GM12891 (cell line): ENCODE results near the gene CRTC2.

Source experiments
- DNase-seq: peaks from one replicate; pipeline ENCODE4 v3.0.0; 2011; ENCODE audit warnings: low spot score; ENCODE audit not compliant: insufficient read length
- FAIRE-seq: peaks from 2 replicates; lab custom pipeline; 2011; peaks lifted over from hg19 to GRCh38; lab: Jason Lieb, UNC
- PAX5 ChIP-seq: IDR thresholded peaks from 2 replicates; pipeline ENCODE4 v1.6.1; 2011; ENCODE audit warnings: low read length, moderate library complexity, mild to moderate bottlenecking; ENCODE audit not compliant: insufficient read depth, severe bottlenecking
- POLR2A ChIP-seq: IDR thresholded peaks from 2 replicates; pipeline ENCODE4 v1.6.1; 2011; ENCODE audit warnings: low read depth, low read length, control low read depth
- POLR2AphosphoS5 ChIP-seq: IDR thresholded peaks from 2 replicates; pipeline ENCODE4 v1.6.1; 2011; ENCODE audit warnings: low read depth, low read length, control low read depth
- POU2F2 ChIP-seq: IDR thresholded peaks from 2 replicates; pipeline ENCODE4 v1.6.1; 2011; ENCODE audit warnings: low read depth, mild to moderate bottlenecking, control low read depth, low read length, moderate library complexity
- SPI1 ChIP-seq: IDR thresholded peaks from 2 replicates; pipeline ENCODE4 v1.6.1; 2011; ENCODE audit warnings: low read depth, low read length, control low read depth
- TAF1 ChIP-seq: IDR thresholded peaks from 2 replicates; pipeline ENCODE4 v1.6.1; 2011; ENCODE audit warnings: low read depth, low read length, control low read depth

The CRTC2 gene

DNA sequence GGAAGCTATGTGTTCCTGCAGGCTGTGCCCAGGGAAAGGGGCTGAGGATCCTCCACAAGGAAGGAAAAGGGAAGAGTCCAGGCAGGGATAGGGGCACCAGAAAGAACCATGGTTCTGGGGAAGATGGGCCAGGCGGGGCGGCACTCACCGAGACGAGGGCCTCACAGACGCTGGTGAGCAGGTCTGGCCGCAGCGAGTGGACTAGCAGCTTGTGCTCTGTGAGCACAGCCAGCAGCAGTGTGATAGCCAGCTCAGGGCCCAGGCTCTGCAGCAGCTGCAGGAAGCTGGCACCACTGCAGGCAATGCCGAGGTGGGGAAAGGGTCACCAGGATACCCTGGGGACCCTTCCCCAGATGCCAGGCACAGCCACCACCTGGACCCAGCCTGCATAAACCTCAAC lies 17.7 kb downstream of the CRTC2 start:
- no peak for TF ChIP-seq POU2F2
- no peak for TF ChIP-seq PAX5
- no peak for TF ChIP-seq SPI1
- no peak for TF ChIP-seq TAF1
- TF ChIP-seq POLR2A = no peak
- DNase-seq = no peak
- FAIRE-seq = no peak

DNA sequence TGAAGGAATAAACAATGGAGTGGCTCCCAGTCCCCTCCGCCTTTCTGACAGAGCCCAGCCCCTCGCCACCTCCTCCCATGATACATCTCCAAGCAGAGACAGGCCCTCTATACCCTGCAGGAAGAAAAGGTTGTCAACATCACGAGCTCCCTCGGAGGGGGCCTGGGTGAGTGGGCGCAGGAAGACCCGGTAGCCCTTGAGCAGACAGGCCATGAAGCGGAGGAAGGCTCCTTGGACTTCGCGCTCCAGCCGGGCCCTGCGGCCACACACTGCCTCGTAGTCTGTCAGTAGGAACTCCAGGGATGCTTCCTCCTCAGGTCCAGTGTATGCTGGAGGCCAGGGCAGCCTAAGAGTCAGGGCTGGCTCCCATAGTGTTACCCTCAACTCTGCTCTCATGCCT lies 18.9 kb downstream of the CRTC2 start:
- TF ChIP-seq POLR2AphosphoS5 (no peak), POLR2A (no peak), PAX5 (no peak), TAF1 (no peak), SPI1 (no peak), POU2F2 (no peak)
- FAIRE-seq = no peak
- no peak for DNase-seq

DNA sequence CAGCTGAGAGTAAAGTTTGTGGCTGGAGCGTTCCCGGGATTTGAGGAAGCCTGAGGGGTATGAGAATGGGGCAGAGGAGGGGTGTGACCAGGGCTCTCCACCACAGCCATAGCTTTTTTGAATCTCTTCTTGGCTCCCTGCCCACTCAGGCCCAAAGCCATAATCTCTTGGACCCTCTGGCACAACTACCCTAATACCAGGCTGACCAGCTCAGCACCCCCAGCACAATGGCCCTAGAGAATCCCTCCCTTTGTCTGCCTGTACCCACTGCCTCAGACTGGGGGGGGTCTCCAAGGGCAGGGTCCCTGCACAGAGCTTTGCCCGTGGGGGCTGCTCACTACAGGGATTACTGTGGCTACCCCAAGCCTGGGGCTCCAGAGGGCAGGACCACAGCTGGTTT lies 19.4 kb downstream of the CRTC2 start:
- no peak for DNase-seq
- no peak for FAIRE-seq
- TF ChIP-seq POLR2A (no peak), POU2F2 (no peak), SPI1 (no peak), TAF1 (no peak)

DNA sequence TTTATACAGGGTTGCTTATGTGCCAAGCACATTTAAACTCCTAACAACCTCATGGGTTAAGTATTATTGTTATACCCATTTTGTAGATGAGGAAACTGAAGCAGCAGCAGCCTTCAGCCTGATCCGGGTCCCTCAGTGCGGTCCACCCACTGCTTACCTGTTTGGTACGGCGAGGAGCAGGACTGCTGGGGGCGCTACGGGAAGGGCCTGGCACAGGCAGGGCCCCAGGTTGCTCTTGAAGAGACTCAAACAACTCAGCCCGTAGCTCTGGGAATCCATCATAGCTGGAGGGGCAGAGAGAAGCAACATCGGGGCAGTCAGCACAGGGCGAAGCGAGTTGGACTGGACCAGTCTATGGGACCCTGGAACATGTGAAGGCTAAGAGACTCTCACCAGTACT lies 21.1 kb downstream of the CRTC2 start:
- FAIRE-seq (no peak), DNase-seq (no peak)
- TF ChIP-seq SPI1 (no peak), TAF1 (no peak), POU2F2 (no peak), POLR2A (no peak), POLR2AphosphoS5 (no peak), PAX5 (no peak)

DNA sequence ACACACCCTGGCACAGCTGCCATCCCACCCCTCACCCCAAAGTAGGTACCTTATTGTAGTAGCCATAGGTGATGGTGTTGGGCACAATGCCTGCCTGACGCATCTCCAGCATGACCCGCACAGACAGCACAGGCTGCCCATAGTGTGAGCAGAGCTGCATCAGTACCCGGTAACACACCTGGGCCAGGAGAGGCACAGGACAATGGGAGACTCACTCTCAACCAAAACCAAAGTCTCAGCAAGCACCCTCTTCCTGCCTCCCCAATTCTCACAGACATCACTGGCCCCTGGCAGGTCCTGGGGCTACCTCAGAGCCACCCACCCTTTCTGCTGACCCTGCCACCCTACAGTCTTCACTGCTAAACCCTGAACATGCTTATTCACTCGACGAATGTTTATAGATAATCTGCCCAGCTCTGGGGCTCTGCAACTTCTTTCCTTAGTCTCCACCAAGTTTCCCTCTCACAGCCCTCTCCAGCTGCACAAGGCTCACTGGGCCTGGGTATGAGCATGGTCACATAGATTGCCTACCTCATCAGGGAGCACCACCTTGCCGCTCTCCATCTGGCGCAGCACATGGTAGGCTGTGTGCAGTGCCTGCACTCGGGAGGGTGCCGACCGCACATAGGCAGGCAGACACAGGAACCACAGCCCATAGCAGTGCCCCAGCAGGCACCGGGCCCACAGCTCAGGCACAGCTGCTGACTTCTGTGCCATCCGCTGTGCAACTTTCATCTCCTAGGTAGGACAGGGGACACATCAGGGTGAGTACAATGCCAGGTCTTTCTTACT lies 22.2 kb downstream of the CRTC2 start:
- TF ChIP-seq POLR2AphosphoS5 = no peak
- TF ChIP-seq POU2F2 = no peak
- TF ChIP-seq SPI1 = no peak
- no peak for TF ChIP-seq POLR2A
- TF ChIP-seq TAF1 = no peak
- no peak for TF ChIP-seq PAX5
- no peak for FAIRE-seq
- DNase-seq = no peak

DNA sequence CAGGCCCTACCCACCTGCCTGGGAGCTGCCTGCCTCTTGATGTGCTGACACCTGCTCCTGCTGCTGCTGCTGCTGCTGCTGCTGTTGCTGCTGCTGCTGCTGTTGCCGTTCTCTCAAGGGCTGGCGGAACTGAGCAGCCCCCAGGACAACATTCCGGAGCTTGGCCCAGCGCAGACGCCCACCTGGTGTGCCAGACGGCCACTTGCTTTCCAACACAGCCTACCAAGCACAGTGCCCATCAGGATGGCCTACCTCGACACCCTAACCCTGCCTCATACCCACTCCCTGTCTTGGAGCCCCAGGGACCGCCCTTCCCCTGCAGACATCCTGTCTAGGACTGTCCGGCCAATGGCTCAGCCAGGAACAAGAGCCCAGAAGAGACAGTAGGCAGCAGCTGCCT lies 23.7 kb downstream of the CRTC2 start:
- DNase-seq (no peak), FAIRE-seq (no peak)
- TF ChIP-seq POLR2AphosphoS5 (no peak), POU2F2 (no peak), PAX5 (no peak), POLR2A (no peak), SPI1 (no peak), TAF1 (no peak)

DNA sequence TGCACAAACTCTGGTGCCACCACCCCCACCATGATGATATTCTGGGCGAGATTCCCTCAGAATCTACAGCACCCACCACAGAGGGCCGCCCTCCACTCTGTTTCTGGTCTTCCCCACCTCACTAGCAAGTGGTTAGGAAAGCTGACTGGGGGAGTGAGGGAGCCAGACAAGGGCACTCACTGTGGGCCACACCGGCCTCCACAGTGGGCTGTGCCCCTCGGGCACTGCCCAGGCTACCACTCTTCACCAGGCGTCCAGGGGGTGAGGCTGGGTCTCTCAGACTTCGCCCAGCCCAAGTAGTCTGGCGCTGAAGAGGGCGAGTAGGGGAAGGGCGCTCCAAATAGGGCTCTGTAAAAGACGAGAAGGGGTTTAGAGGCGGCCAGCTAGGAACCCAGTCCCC lies 24.5 kb downstream of the CRTC2 start:
- FAIRE-seq (no peak), DNase-seq (no peak)
- no peak for TF ChIP-seq PAX5
- no peak for TF ChIP-seq SPI1
- TF ChIP-seq TAF1 = no peak
- no peak for TF ChIP-seq POLR2A
- TF ChIP-seq POLR2AphosphoS5 = no peak
- TF ChIP-seq POU2F2 = no peak

DNA sequence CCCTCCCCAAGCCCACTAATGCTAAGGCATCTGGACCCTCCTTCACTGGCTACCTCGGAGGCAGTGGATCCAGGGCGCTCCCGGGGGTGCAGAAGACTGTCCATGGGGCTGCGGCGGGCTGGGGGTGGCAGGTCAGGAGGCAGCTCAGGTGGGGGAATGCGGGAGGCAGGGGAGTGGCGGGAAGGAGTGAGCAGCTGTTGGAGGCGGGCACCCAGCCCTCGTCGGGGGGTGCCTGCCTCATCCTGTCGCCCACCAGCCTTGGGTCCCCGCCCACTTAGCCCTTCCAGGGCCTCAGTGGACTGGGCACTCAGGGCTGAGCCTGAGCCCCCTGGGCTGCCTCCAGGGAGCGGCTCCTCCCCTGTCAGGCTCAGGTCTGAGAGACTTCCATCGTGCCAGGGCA lies 25.0 kb downstream of the CRTC2 start:
- no peak for FAIRE-seq
- no peak for DNase-seq
- TF ChIP-seq POLR2AphosphoS5 (no peak), SPI1 (no peak), TAF1 (no peak), POU2F2 (no peak), PAX5 (no peak), POLR2A (no peak)

DNA sequence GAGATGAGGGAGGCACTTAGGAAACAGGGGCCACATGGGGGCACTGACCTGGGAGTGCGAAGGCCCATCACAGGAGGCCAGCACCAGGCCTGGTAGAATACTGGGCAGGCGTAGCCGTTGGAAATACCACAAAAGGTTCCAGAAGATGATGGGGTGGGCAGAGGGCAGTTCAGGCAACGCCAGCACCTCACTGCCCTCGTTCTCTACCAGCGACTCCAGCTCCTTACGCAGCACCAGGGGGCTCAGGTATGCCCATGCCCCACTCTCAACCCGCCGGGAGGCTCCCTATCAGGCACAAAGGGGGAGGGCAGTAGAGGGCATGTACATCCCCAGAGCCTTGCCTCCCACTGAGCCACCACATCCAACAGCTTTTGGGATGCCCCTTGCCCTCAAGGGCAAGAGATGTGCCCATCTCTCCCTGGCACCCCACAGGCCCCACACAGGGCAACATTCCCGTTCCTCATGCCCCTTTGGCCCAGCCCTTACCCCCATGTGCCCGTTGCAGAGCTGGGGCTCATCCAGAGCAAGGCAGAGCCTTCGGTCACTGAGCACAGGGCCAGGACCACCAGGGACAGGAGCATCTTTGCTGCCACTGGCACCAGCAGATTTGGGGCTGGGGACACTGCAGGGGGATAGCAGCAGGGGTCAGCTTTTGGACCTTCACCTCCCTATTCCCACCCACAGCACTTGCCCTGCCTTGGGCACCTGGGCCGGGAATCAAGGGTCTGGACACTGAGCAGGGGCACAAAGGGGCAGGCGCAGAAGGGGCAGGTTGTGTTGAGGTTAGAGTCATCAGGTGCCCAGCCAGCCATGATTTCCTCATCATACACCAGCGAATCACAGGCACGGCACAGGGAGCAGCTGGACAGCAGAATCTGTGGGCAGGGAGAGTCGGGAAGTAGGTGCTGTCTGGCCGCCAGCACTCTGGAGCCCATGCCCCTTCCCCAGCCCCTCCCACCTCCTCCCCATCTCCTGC lies 26.0 kb downstream of the CRTC2 start:
- DNase-seq (no peak), FAIRE-seq (no peak)
- no peak for TF ChIP-seq TAF1
- TF ChIP-seq PAX5 = no peak
- TF ChIP-seq POU2F2 = no peak
- TF ChIP-seq SPI1 = no peak
- no peak for TF ChIP-seq POLR2AphosphoS5
- no peak for TF ChIP-seq POLR2A
